ENCODE measurements around the gene MEA1.

The MEA1 gene

DNA sequence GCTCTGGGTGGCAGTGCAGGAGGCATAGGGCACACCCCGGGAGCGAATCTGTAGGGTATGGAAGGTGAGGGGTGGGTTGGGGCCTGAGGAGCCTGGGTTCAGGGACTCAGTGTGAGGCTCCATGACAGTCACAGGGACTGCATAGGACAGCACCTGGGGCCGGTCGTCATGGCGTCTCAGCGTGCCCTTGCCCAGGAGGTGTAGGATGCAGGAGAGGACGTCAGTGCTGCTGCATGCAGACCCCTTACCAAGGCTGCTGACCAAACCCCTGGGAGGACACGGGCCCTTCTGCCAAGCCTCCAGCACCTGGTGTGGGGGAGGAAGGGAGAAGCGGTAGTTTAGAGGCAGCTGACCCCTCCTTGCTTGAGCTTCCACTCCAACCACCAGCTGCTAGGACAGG, 24.0 kb upstream of the MEA1 start:
- no peak for FAIRE-seq

DNA sequence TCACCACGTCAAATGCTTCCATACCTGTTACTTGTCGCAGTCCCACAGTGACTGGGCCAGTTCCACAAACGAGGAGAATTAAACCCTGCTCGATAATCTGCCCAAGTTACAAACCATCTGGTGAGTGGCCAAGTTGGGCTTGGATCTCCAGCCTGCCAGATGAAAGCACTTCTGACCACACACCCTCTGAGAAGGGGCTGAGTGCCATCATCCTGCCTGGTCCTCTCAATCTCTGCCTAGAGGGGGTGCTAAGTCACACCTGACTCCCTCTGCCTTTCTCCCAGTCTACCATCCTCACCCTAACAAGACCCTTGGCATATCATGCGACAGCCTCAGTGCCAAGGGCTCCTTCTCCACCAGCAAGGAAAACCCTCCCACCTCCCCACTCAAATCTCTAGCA, 23.5 kb upstream of the MEA1 start:
- FAIRE-seq, result no peak

DNA sequence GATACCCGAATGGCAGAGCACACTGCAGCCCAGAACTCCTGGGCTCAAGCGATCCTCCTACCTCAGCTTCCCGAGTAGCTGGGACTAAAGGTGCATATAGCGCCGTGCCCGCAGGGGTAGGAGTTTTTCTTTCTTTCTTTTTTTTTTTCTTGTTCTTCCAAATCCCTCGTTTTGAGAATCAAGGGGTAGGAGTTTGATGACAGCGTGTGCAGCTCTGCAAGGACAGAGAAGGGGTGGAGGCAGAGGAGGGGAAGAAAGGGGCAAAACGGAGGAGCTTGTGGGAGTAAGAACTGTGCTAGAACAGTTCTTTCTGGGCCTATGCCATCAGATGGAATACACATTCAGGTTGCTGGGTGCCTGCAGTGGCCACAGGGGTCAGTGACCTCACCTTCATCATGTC, 23.0 kb upstream of the MEA1 start:
- FAIRE-seq, result no peak

DNA sequence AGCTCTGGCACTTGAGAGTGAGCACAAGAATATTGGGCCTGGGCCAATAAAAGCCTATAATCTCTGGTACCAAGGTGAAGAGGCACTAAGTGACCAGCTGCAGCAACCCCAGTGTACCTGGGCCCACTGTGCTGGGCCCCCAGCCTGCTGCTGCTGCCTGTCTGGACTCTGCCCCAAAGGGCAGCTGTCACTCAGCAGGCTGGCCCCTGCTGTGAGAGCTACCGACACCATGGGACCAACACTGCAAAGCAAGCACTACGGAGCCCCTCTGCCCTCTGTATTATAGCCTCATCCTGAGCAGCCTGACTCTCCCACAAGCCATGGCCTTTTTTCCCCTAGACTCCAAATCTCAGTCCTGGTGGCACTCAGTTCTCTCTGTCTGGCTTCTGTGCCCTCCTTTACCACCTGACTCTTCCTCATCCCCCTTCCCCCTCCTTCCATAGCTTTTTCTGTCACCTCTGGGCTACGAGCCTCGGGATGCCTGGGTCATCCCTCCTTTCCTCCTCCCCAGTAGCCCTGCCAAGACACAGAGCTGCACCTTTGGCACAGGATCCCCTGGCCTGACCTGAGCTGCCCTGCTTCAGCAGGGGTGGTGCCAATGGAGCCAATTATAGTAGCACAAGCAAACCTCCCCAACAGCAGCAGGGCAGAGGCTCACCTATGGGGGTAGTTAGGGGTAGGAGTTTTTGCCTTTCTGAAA, 21.9 kb upstream of the MEA1 start:
- FAIRE-seq, result no peak

DNA sequence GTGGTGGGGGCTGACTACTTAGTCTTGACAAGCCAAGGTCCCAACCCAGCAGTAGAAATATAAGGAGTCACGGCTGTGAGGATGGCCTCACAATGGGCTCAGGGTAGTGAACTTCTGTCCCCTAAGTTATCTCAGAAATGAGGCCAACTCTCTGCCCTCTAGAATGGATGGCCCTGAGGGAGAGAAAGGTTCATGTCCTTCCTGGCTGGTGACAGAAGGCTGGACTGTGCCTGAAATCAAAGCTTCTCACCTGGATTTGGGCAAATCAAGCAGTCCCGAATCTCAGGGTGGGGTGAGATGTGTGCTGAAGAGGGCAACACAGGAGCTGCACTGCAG, 20.4 kb upstream of the MEA1 start:
- no peak for FAIRE-seq

DNA sequence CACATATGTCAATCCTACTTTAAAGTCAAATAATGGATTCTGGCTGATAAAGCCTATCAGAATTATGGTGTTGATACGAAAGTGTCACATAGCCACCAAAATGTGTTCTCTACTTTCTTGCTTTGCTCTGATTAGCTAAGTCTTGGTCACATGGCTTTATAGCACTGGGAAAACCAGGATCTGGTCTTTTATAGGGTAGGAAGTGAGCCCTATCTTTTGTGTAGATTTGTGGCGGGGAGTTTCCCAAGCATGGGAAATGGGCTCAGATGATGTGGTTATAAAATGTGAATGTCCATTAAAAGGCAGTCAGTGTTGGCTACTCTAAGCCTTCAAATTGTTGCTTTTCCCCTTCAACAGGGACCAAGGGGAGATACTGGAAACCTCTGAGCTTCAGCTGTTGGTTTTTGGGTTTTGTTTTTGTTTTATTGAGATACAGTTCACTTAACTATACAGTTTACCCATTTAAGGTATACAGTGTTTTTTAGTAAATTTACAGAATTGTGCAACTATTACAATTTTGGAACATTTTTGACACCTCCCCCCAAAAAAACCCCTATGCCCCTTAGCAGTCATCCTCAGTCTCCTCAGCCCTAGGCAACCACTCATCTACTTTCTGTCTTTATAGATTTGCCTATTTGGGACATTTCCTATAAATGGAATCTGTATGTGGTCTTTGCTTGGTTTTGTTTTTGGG, 19.9 kb upstream of the MEA1 start:
- no peak for FAIRE-seq

DNA sequence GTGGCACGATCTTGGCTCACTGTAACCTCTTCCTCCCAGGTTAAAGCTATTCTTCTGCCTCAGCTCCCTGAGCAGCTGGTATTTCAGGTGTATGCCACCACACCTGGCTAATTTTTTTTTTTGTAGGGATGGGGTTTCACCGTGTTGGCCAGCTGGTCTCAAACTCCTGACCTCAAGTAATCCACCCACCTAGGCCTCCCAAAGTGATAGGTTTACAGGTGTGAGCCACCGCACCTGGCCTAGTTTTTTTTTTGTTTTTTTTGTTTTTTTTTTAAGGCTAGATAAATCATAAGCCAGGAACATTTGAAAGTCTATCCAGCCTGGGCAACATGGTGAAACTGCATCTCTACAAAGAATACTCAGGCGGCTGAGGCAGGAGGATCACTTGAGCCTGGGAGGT, 18.6 kb upstream of the MEA1 start:
- no peak for FAIRE-seq

DNA sequence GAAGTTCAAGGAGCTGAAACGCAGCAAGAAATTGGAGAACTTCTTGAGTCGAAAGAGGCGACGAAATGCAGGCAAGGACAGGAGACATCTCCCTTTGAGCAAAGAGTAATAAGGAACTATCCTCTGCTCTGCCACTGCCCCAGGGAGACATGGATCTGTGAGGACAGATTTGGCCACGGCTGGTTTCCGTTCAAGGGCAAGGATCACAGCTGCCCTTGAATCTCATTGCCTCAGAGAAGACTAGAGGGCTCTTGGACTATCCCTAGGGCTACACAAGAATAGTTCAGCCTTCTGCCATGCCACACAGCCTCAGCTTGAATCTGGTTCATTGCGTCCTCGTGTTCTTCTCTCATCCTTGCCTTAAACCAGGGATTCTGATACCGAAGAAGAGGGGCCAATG, 15.4 kb upstream of the MEA1 start:
- FAIRE-seq, result no peak

DNA sequence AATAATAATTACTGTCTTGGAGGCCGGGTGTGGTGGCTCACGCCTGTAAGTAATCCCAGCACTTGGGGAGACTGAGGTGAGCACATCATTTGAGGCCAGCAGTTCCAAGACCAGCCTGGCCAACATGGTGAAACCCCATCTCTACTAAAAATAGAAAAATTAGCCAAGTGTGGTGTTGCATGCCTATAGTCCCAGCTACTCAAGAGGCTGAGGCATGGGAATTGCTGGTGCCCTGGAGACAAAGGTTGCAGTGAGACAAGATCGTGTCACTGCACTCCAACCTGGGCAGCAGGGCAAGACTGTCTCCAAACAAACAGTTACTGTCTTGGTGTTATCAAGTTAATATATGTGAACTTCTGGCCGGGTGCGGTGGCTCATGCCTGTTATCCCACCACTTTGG, 12.6 kb upstream of the MEA1 start:
- FAIRE-seq, result no peak

DNA sequence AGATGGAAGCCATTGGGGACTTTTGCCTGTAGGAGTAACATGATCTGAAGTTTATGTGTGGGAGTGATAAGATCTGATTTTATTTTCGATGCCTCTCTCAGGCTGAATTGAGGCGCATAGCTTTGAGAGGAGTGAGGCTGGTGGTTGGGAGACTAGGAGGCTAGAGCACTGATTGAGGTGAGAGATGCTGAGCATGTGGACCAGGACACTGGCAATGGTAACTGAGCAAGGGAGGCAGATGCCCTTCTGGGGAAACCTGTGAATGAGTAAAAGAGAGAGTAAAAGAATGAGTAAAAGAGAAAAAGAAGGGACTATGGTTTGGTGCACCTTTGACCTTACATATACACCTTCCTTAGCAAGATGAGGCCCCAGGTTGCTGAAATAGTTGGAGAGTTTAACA, 10.7 kb upstream of the MEA1 start:
- FAIRE-seq, result no peak

DNA sequence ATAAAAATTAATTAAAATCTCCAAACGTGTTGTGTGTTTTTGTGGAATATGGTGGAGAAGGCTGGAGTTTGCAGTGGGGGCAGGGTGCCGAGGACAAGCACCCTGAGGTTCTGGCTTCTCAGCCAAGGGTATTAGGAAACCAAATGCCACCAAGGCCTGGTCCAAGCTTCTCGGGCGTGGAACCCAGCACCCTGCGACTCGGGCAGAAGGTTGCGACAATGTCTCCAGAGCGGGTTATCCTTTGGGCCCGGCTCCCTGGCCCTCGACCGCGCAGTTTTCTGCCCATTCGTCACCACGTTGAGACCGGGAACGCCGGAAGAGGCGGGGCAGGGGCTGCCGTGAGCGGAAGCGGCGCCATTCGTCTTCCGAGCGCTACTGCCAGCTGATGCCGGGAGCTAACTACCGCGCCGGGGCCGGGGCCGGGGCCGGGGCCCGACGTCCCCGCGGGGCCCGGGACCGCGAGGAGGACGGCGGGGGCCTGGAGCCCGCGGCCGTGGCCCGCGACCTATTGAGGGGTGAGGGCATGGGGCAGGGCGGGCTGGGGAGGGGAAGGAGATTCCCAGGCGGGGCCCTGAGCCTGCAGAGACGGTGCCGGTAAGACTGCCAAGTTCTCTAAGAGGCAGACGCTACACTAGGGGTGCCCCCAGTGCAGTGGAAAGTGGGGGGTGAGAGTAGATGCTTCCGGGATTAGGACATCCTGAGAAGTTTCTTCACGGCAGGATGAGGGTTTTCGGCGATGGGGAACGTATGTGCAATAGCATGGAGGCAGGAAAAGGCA, 7.7 kb upstream of the MEA1 start, which contains the start of gene RRP36:
RRP36 (plus strand) TSS at position 354 of the 778 bp plus-strand sequence; CDS start at position 386, 32 bp downstream.
- no peak for FAIRE-seq

DNA sequence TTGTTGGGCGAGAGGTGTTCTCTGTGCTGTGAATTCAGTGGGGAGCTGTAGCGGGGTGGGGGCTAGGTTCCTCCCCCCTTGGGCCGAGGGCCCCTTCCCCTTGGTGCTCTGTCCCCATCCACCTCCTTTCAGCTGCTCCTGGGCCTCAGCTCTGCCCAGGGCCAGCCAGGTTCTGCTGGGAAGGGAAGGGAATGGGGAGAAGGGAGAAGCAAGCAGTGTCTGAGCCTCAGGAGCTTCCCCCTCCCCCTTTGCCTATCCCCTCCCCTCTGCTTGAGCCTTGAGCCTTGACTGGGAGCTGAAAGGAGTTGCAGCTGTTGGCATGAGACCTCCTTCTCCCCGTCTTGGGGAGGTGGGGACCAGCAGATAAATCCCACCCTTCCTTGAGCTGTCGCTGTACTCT, 7.1 kb upstream of the MEA1 start:
- no peak for FAIRE-seq

DNA sequence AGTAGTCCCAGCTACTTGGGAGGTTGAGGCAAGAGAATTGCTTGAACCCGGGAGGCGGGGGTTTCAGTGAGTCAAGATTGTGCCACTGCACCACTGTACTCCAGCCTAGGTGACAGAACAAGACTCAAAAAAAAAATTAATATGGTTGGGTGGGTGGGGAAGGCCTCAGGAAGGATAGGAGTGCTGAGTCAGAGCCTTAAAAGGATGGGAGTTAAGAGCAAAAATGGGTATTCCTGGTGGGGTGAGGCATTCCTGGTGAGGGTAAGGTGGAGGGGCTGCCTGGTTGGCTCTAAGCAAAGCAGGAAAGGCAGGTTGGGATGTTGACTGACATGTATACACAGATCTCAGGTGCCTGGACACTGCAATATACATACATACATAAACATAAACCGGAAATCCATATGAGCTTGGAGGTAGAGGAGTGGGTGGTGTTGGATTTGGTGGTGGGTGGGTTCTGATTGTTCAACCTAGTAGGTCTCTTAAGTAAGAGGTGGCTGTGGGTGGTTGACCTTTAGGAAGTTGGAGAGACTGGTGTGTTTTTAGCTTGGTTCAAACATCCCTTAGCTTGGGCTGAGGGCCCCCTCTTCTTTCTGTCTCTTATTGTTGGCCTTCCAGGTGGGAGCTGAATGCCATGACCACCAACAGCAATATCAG, 6.4 kb upstream of the MEA1 start:
- FAIRE-seq, result no peak

DNA sequence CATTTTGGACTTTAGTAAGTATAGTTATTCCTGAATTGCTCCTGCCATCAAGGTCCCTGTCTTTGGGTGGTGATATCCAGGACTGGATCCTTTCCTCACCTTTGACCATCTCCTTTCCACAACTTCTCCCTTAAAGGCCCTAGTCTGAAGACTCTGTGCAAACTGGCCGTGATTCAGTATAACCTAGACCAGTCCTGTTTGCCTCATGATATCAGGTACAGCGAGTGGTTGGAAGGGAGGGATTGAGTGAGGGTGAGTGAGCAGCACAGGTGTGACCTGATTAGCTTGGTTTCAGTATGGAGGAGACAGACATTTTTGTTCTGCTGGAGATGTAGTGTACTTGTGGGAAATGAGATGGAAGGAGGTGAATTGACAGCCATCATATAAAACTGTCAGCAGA, 5.4 kb upstream of the MEA1 start:
- FAIRE-seq, result no peak

DNA sequence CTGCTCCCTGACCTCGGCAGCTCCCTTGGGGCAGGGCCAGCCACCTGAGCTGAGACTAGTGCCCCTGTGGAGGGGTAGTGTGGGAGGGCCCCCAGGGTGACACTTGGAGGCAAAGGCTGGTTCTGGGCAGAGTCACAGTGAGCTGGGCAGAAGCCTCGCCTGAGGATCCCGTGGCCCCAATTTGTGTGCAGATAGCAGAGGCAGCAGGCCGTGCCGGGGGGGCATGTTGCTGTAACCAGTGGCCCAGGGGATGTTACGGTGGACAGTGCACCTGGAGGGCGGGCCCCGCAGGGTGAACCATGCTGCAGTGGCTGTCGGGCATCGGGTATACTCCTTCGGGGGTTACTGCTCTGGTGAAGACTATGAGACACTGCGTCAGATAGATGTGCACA, 3.2 kb upstream of the MEA1 start:
- FAIRE-seq, result no peak

DNA sequence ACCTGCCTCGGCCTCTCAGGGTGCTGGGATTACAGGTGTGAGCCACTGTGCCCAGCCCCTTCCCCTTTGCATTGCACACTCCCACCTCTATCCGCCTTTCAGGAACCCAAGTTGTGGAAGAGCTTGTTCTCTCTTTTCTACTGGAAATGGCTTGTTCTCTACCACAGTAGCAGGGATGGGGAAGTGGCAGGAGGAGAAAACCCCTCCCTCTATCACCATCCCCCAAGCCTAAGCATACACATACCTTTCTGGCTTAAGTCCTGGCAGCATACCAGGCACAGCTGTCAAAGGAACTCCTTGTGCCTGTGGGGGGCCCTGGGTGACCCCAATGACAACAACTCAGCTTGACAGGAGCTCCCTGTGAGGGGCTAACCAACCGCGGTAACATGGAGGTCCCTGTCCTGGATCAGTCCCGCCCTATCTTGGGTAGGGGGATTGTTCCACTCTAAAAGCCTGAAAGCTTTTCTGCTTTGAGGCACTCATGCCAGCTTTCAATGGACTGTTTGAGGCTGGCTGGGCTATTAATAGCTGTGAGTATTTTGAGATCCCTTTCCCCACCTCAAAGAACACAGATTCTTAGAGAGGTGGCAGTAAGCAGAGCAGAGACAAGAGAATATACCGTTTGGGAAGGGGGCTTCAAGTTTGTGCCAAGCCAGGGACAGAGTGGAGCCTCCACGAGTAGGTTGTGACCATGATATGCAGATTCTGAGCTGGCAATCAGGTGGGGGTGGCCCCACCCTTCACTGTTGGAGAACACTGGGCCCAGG, 2.6 kb upstream of the MEA1 start:
- no peak for FAIRE-seq

DNA sequence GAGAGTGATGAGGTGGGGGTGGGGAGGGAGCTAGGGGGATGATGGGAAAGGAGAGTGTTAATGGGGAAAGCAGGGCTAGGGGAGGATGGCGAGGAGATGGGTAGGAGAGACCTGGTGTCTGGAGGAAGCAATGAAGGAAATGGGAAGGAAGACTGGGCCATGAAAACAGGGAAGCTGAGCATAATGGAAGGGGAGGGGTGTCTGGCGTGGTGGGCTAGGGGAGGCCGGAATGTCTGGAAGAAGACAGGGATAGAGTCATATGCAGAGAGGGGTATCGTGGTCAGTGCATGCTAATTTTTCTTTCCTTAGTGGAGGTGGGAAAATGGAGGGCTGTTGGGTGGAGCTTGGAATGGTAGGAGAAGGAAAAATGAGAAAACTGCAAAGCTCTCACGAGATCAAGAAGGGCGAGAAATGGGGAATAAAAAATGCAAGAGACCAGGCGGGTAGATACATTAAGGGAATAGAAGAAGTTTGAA, 726 bp upstream of the MEA1 start:
- FAIRE-seq, result no peak

DNA sequence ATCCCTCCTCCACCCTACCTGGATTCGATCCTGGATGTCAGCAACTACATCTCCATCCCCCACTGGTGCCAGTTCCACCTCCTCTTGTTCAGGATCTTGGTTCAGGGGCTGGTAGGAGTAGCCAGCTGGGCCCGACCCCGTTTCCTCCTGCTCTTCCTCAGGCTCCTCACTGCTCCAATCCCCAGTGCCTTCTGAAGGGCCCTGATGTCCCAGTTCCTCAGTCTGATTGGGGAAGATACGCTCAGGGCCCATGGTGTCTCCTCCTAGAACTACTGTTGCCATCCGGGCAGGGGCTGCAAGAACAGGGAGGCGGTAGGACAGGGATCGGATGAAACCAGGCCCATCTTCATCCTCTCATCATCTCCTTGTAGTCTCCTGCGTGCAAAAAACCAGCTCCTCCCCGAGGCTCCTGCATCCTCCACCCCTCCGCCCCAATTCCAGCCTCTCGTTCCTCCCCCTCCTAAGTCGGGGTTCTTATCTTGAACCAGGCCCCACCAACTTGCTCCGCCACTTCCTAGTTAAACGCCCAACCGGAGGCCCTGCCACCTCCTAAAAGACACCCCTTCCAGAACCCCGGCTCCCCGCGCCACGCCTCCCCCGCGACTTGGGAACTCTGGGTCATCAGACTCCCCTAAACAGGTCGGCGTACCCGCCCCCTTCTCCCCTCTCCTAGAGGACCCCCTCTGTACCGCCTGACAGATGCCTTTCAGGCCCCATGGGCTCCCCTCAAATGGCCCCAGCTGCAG, 476 bp downstream of the MEA1 start:
- no peak for FAIRE-seq

DNA sequence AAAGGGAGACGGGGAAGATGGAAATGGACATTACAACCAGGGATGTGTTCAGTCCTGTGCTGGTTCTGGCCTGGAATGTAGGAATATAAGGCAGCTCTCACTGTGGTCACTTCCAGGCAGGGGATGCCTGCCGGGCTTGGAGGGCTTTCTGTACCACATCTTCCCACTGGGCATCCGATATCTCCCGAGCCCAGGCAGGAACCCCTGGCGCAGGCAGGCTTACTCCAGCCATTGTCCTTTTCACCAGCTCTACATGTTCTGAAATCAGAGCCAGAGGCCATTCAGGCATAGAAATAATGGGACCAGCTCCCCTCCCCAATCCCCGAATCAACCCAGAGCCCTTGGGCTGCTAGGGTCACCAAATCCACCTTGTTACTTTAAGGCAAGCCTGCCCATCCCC, 1.4 kb downstream of the MEA1 start:
- FAIRE-seq, result no peak

DNA sequence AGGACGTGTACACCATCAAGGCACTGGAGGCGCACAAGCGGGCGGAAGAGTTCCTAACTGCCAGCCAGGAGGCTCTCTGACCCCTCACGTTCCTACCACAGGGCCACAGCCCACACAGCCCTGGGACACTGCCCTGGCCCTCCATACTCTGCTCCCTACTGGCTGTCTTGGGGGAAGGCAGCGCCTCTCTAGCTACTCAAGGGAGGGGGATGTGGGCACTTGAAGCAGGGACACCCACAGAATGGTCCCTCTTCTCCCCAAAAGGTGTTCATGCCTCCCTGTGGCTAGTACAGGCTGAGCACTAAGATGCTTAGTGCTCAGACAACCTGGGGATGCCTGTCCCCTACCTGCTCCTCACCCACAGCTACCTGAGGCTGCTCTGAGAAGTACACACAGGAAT, 2.5 kb downstream of the MEA1 start:
- FAIRE-seq, result no peak

DNA sequence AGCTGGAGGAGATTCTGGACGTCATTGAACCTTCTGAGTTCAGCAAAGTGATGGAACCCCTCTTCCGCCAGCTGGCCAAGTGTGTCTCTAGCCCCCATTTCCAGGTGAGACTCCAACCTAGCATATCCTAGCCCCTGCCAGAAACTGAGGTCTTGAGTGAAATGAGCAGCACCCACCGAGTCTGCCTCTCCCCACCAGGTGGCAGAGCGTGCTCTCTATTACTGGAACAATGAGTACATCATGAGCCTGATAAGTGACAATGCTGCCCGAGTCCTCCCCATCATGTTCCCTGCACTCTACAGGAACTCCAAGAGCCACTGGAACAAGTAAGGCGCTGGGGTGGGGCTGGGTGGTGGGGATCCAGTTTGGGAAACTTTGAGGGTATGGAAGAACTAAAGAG, 4.6 kb downstream of the MEA1 start:
- FAIRE-seq, result no peak

DNA sequence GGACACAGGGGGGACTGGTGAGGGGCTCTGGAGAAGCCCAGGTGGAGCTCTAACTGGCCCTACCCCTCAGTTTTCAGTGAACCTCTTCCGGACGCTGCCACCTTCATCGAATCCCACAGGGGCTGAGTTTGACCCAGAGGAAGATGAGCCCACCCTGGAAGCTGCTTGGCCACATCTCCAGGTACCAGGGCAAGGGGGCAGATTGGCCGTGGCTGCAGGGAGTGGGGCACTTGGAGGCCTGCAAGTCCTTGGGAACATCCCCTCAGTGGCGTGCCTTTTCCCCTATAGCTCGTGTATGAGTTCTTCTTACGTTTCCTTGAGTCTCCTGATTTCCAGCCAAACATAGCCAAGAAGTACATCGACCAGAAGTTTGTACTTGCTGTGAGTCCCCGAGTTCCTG, 6.6 kb downstream of the MEA1 start:
- no peak for FAIRE-seq

All from A204.1 (cell line).